Thymus (tissue), 11 donors: Measurements from ENCODE around the gene ARID1B. TPM values are rescaled to one million over a fixed set of nuclear protein-coding genes. Genes with fewer than 3 reads are reported as not detected.

Source experiments
- DNase-seq, 9 donors: peaks; one replicate each; pipeline ENCODE4 v3.0.0-alpha.2; 2013; ENCODE audit warnings: low spot score in 9 of 9, low read depth in 6 of 9, missing footprints in 1 of 9
- H3K27ac ChIP-seq, 2 donors: one replicate each; pipeline ENCODE4 v1.5.1; 2013; ENCODE audit warnings: control low read depth in 1 of 2, low read depth in 1 of 2, low read length in 1 of 2, mild to moderate bottlenecking in 1 of 2, moderate library complexity in 1 of 2
- H3K27me3 ChIP-seq, 2 donors: one replicate each; pipeline ENCODE4 v1.5.1; 2013; ENCODE audit warnings: low read length in 1 of 2; ENCODE audit not compliant: control insufficient read depth in 2 of 2, insufficient read depth in 1 of 2
- H3K36me3 ChIP-seq, 2 donors: one replicate each; pipeline ENCODE4 v1.5.1; 2013; ENCODE audit warnings: low read length in 1 of 2, mild to moderate bottlenecking in 1 of 2, moderate library complexity in 1 of 2; ENCODE audit not compliant: control insufficient read depth in 2 of 2, insufficient read depth in 2 of 2
- H3K4me1 ChIP-seq, 2 donors: one replicate each; pipeline ENCODE4 v1.5.1; 2013; ENCODE audit warnings: low read length in 2 of 2; ENCODE audit not compliant: control insufficient read depth in 2 of 2, insufficient read depth in 2 of 2
- H3K4me3 ChIP-seq, 2 donors: one replicate each; pipeline ENCODE4 v1.5.1; 2013; ENCODE audit warnings: low read length in 2 of 2, control low read depth in 1 of 2, mild to moderate bottlenecking in 1 of 2
- H3K9me3 ChIP-seq, 2 donors: one replicate each; pipeline ENCODE4 v1.5.1; 2013; ENCODE audit warnings: low read length in 1 of 2, mild to moderate bottlenecking in 1 of 2; ENCODE audit not compliant: control insufficient read depth in 2 of 2, insufficient read depth in 1 of 2
- WGBS: extraction: QIAGEN DNeasy Blood & Tissue Kit; methylation state at CpG from one replicate; pipeline ENCODE4 v1.1.7; 2013; 5-methylcytosine and 5-hydroxymethylcytosine counted together
- polyA plus RNA-seq: library from polyadenylated mRNA; stranded (reverse); fragments of 200-250 nt; gene quantifications from one replicate; pipeline ENCODE4 v1.2.3, GENCODE V29; 2013
- total RNA-seq: library from RNA; stranded (reverse); fragments of 120-200 nt; gene quantifications from one replicate; pipeline ENCODE4 v1.2.4, GENCODE V29; 2013
- donor health status: healthy.

ARID1B gene
- total and polyA plus RNA-seq, 2 donors: 24.0 to 26.5 TPM

DNA sequence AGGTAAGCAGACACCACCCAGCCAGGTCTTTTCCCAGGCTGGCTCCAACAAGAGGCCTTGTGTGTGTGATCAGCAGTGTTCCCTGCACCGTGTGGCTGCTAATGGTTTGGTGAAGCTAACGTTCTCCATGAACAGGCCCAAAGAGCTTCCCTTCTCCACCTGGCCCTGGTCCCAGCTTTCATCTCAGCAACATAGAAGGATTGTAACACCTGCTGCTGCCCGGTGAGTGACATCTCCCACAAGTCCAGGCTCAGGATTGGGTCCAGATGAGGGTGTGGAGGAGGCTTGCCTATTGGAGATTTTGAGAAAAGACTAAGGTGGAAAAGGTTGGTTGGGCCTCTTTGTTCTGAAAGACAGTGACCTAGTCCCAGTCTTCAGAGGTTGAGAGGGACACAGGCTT lies 456.5 kb downstream of the ARID1B start:
- Histone ChIP-seq H3K4me1 (peaks cover 10 to 51% of the 10 kb centered on the region in 2 donors), H3K4me3 (no peak overlapping the region), H3K27me3 (peaks cover 31 to 49% of the 10 kb centered on the region in 2 donors), H3K9me3 (peaks cover 0 to 3% of the 10 kb centered on the region in 2 donors), H3K36me3 (no peaks in the 10 kb centered on the region), H3K27ac (no peak overlapping the region)
- no peak for DNase-seq
- whole genome bisulfite sequencing: 96% methylated on average over 3 of the region's 3 CpGs

DNA sequence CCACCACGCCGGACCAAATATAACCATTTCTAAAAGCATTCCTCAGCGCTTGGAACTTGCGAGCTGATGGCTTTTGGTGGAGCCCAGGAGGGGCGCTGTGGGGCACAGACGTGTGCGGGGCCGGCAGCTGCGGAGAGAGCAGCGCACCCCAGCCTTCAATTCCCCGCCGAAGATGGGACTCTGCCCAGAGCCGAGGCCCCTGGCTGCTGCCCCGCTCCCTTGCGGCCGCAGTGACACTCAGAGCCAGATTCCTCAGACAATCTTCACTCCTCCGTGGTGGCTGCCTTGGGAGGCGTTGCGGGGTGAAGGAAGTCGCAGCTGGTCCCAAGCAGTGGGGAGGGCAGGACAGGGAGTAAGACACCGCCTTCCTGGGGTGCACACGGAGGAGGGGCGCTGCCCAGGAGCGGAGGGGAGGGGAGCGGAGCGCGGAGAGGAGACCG lies 458.4 kb downstream of the ARID1B start:
- H3K27me3 ChIP-seq: peaks cover 31 to 56% of the 10 kb centered on the region in 2 donors
- DNase-seq: peak in 2 of 9 donors; percentile 59 to 72
- H3K4me1 ChIP-seq: peaks cover 10 to 38% of the 10 kb centered on the region in 2 donors
- H3K4me3 ChIP-seq: peak overlapping the region; percentile 30 to 47
- no peaks in the 10 kb centered on the region for H3K36me3 ChIP-seq
- 2% methylated on average over 28 of the region's 28 CpGs for WGBS
- peaks cover 0 to 3% of the 10 kb centered on the region in 2 donors for H3K9me3 ChIP-seq
- H3K27ac ChIP-seq: peak overlapping the region in 1 of 2 donors; percentile 15

GRCh38 chr6:157236040-157236725 lies 459.0 kb downstream of the ARID1B start:
- Histone ChIP-seq H3K4me3 (peak overlapping the region; percentile 30 to 47), H3K27ac (no peak overlapping the region), H3K4me1 (peaks cover 10 to 33% of the 10 kb centered on the region in 2 donors), H3K27me3 (peaks cover 31 to 56% of the 10 kb centered on the region in 2 donors), H3K36me3 (no peaks in the 10 kb centered on the region), H3K9me3 (peaks cover 0 to 3% of the 10 kb centered on the region in 2 donors)
- 2% methylated on average over 76 of the region's 76 CpGs for WGBS
- no peak for DNase-seq

- Histone ChIP-seq H3K4me1 (peaks cover 10 to 31% of the 10 kb centered on the region in 2 donors), H3K9me3 (peaks cover 0 to 8% of the 10 kb centered on the region in 2 donors), H3K36me3 (no peaks in the 10 kb centered on the region), H3K27me3 (peaks cover 28 to 51% of the 10 kb centered on the region in 2 donors), H3K4me3 (no peak overlapping the region), H3K27ac (no peak overlapping the region)
- 89% methylated on average over 2 of the region's 2 CpGs for WGBS
- DNase-seq: no peak
Measured at GRCh38 chr6:157238346-157238745, 461.2 kb downstream of the ARID1B start.

- Histone ChIP-seq H3K27ac (no peak overlapping the region), H3K4me3 (no peak overlapping the region), H3K27me3 (peaks cover 28 to 48% of the 10 kb centered on the region in 2 donors), H3K4me1 (peaks cover 10 to 31% of the 10 kb centered on the region in 2 donors), H3K9me3 (peaks cover 0 to 8% of the 10 kb centered on the region in 2 donors), H3K36me3 (no peaks in the 10 kb centered on the region)
- no peak for DNase-seq
- 94% methylated on average over 3 of the region's 3 CpGs for WGBS
Measured at GRCh38 chr6:157239148-157239547, 462.0 kb downstream of the ARID1B start.

DNA sequence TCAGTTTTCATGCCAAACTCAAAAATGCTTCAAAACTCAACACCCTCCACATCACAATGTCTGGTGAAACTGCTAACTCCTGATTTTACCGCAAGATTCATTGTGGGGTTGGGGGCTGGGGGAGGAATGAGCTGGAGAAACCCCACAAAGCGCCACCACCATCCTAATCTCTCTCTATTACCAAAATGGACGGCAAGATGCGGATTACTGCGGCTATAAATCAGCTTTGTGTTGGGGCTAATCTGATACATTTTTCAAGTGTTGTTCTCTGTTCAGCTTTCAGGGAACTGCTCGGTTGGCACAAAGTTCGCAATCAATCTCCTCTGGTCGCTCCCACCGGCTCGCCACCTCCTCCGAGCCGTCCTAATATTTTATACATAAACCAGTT lies 462.5 kb downstream of the ARID1B start:
- WGBS: 96% methylated on average over 12 of the region's 12 CpGs
- Histone ChIP-seq H3K36me3 (no peaks in the 10 kb centered on the region), H3K27me3 (peaks cover 28 to 44% of the 10 kb centered on the region in 2 donors), H3K9me3 (peaks cover 0 to 8% of the 10 kb centered on the region in 2 donors), H3K4me1 (peaks cover 10 to 31% of the 10 kb centered on the region in 2 donors), H3K4me3 (no peak overlapping the region), H3K27ac (no peak overlapping the region)
- DNase-seq: no peak

DNA sequence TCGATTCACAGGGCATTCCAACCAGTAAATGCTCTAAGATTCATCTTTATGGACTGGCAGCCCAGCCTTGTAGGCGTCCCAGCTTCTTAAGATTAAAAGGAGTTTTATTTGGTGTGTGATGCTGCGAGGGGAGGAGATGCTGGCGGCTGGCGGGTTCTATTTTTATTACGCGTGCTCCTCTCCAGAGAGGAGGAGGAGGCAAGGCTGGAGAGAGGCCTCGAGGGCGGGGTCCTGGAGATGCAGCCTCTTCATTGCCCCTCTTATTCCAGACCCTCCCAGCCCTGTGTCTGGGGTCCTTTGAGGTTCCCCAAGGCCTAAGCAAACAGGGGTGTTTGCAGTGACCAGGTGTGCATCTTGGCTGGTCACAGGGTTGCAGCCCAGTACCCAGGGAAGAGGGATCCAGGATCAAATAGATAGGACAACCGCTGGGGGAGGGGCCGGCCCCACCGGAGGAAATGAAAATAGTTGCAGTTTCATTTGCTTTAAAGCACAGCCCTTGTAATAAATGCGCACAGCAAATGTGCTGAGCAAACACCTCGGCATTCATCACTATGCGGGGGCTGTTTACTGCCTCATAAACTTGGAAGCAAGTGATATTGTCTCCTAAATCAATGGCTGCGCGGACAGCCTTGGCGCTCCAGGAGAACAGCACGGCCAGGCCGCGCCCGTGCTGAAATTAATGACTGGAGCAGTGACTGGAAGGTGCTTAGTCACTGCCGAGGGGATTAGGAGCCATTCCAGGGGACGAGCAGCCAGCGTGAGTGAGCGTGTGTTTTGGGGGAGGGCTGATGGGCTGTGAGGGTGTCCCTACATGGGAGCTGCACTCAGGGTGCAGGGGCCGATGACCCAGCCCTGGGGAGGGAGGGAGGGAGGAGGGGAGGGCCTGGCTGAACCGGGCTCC lies 463.1 kb downstream of the ARID1B start:
- DNase-seq: no peak
- peaks cover 10 to 26% of the 10 kb centered on the region in 2 donors for H3K4me1 ChIP-seq
- peaks cover 22 to 37% of the 10 kb centered on the region in 2 donors for H3K27me3 ChIP-seq
- 57% methylated on average over 28 of the region's 28 CpGs for WGBS
- H3K4me3 ChIP-seq: peak overlapping the region in 1 of 2 donors; percentile 2
- H3K9me3 ChIP-seq: peaks cover 0 to 8% of the 10 kb centered on the region in 2 donors
- peak overlapping the region in 1 of 2 donors; percentile 26 for H3K27ac ChIP-seq
- H3K36me3 ChIP-seq: no peaks in the 10 kb centered on the region

- 92% methylated on average over 10 of the region's 10 CpGs for WGBS
- H3K36me3 ChIP-seq: no peaks in the 10 kb centered on the region
- H3K4me1 ChIP-seq: peaks cover 4 to 24% of the 10 kb centered on the region in 2 donors
- peaks cover 0 to 5% of the 10 kb centered on the region in 2 donors for H3K9me3 ChIP-seq
- no peak overlapping the region for H3K27ac ChIP-seq
- no peak overlapping the region for H3K4me3 ChIP-seq
- no peak for DNase-seq
- peaks cover 17 to 31% of the 10 kb centered on the region in 2 donors for H3K27me3 ChIP-seq
Measured at GRCh38 chr6:157240960-157241311, 463.8 kb downstream of the ARID1B start.

GRCh38 chr6:157242791-157243190 lies 465.6 kb downstream of the ARID1B start:
- Histone ChIP-seq H3K36me3 (no peaks in the 10 kb centered on the region), H3K9me3 (peaks cover 0 to 5% of the 10 kb centered on the region in 2 donors), H3K4me3 (no peak overlapping the region), H3K4me1 (peaks cover 0 to 11% of the 10 kb centered on the region in 2 donors), H3K27ac (no peak overlapping the region), H3K27me3 (peaks cover 4 to 12% of the 10 kb centered on the region in 2 donors)
- no peak for DNase-seq
- WGBS: 97% methylated on average over 6 of the region's 6 CpGs
